ENCODE measurements around the gene DPP7. TPM values are rescaled to one million over a fixed set of nuclear protein-coding genes. Genes with fewer than 3 reads are reported as not detected.
A peak's percentile ranks its signal among the peaks of the same experiment; 100 is the strongest.

Gene DPP7
- total RNA-seq, 4 donors from 2014 or later = 91.8 to 132 (median 119) TPM

- DNase-seq (ENCODE audit: low spot score) = no peak
- no peak for TF ChIP-seq CTCF (IDR thresholded peaks at IDR 0.05)
- ATAC-seq (ENCODE audit: low FRiP score) = no peak
These were observed 39.2 kb downstream of the DPP7 start for GRCh38 chr9:137075275-137075775.

GRCh38 chr9:137074657-137075274 lies 39.8 kb downstream of the DPP7 start:
- ATAC-seq (ENCODE audit: low FRiP score) (no peak), DNase-seq (ENCODE audit: low spot score) (no peak)
- TF ChIP-seq CTCF (IDR thresholded peaks at IDR 0.05) = no peak

GRCh38 chr9:137073992-137074399 lies 40.5 kb downstream of the DPP7 start:
- no peak for TF ChIP-seq CTCF (IDR thresholded peaks at IDR 0.05)
- no peak for DNase-seq (ENCODE audit: low spot score)
- no peak for ATAC-seq (ENCODE audit: low FRiP score)

- ATAC-seq (ENCODE audit: low FRiP score) (no peak), DNase-seq (ENCODE audit: low spot score) (no peak)
- TF ChIP-seq CTCF (IDR thresholded peaks at IDR 0.05) = no peak
These were observed 43.3 kb downstream of the DPP7 start for GRCh38 chr9:137071282-137071681.

- TF ChIP-seq CTCF (IDR thresholded peaks at IDR 0.05) = no peak
- DNase-seq (ENCODE audit: low spot score) (no peak), ATAC-seq (ENCODE audit: low FRiP score) (no peak)
These were observed 43.6 kb downstream of the DPP7 start for GRCh38 chr9:137070906-137071275.

GRCh38 chr9:137070201-137070905 lies 44.2 kb downstream of the DPP7 start, which contains the start of gene SAPCD2:
Gene SAPCD2 (minus strand): TSS chr9:137070557. CDS start chr9:137070460, 97 bp downstream.
- ATAC-seq (ENCODE audit: low FRiP score) = peak; percentile 82
- TF ChIP-seq CTCF (IDR thresholded peaks at IDR 0.05) = no peak

More at GRCh38 chr9:137070201-137070905, 44.2 kb downstream of the DPP7 start, which contains the start of gene SAPCD2:
- peak; percentile 45 for DNase-seq (ENCODE audit: low spot score)
